ENCODE results near the gene USP6.

Gene USP6

DNA sequence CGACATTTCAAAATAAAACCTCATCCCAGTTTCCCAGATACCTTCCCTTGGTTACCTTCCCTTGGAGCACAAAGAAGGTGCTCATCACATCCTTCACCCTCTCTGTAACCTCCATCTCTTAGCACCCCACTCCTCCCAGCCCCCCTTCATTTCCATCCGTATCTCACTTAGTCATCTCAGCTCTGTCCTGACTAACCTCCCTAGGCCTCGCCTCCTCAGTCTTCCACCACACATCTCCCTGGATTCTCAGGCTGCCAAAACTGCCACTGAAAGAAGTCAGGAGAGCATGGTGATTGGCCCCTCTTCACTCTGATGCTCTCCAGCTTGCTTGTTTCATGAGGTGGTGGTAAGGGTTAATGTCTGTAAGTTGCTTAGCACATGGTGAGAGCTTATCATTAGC lies 35.2 kb upstream of the USP6 start:
- DNase-seq (ENCODE audit: low read depth), result no peak

DNA sequence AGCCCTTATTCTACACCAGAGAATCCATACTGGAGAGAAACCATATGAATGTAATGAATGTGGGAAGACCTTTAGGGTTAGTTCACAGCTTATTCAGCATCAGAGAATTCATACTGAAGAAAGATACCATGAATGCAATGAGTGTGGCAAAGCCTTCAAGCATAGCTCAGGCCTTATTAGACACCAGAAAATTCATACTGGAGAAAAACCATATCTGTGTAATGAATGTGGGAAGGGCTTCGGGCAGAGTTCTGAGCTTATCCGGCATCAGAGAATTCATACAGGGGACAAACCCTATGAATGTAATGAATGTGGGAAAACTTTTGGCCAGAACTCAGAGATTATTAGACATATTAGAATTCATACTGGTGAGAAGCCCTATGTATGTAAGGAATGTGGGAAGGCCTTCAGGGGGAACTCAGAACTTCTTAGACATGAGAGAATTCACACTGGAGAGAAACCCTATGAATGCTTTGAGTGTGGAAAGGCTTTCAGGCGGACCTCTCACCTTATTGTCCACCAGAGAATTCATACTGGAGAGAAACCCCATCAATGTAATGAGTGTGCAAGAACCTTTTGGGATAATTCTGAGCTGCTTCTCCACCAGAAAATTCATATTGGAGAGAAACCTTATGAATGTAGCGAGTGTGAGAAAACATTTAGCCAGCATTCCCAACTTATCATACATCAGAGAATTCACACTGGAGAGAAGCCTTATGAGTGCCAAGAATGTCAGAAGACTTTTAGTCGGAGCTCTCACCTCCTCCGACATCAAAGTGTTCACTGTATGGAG lies 23.4 kb upstream of the USP6 start:
- DNase-seq (ENCODE audit: low read depth), result no peak

More for the DNA sequence above, 35.2 kb upstream of the USP6 start:
- H3K4me3 ChIP-seq (ENCODE audit: low read depth, low read length), result no peak overlapping the region
- TF ChIP-seq, protein P1, sequence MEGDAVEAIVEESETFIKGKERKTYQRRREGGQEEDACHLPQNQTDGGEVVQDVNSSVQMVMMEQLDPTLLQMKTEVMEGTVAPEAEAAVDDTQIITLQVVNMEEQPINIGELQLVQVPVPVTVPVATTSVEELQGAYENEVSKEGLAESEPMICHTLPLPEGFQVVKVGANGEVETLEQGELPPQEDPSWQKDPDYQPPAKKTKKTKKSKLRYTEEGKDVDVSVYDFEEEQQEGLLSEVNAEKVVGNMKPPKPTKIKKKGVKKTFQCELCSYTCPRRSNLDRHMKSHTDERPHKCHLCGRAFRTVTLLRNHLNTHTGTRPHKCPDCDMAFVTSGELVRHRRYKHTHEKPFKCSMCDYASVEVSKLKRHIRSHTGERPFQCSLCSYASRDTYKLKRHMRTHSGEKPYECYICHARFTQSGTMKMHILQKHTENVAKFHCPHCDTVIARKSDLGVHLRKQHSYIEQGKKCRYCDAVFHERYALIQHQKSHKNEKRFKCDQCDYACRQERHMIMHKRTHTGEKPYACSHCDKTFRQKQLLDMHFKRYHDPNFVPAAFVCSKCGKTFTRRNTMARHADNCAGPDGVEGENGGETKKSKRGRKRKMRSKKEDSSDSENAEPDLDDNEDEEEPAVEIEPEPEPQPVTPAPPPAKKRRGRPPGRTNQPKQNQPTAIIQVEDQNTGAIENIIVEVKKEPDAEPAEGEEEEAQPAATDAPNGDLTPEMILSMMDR (conservative IDR thresholded peaks at IDR 0.05; ENCODE audit: low read depth, low read length), result no peak

GRCh38 chr17:5096731-5097100 lies 19.1 kb upstream of the USP6 start:
- TF ChIP-seq, protein P1 (conservative IDR thresholded peaks at IDR 0.05; ENCODE audit: low read depth, low read length), result no peak
- H3K4me3 ChIP-seq (ENCODE audit: low read depth, low read length), result no peak overlapping the region
- no peak for DNase-seq (ENCODE audit: low read depth)

More for the DNA sequence above, 23.4 kb upstream of the USP6 start:
- TF ChIP-seq, protein P1 (conservative IDR thresholded peaks at IDR 0.05; ENCODE audit: low read depth, low read length), result no peak
- no peak overlapping the region for H3K4me3 ChIP-seq (ENCODE audit: low read depth, low read length)

GRCh38 chr17:5097101-5097834 lies 18.6 kb upstream of the USP6 start:
- no peak overlapping the region for H3K4me3 ChIP-seq (ENCODE audit: low read depth, low read length)
- TF ChIP-seq, protein P1 (conservative IDR thresholded peaks at IDR 0.05; ENCODE audit: low read depth, low read length), result no peak
- no peak for DNase-seq (ENCODE audit: low read depth)

DNA sequence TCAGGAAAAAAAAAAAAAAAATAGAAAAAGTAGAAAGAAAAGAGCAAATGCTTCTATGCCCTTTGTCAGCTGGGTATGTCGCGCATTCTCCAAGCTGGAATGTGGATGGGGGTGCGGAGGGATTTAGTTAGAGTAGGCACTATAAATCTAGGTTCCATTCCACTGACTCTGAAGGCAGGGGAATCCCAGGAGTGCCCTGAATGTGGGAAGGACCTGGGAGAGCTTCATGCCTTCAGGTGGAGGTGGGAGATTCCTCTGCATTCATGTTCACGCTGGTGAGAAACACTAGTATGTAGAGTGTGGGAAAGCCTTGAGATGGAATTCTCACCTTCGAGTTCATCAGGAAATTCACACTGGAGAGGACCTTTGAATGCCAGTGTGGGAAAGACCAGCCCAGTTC lies 16.6 kb upstream of the USP6 start:
- no peak overlapping the region for H3K4me3 ChIP-seq (ENCODE audit: low read depth, low read length)
- no peak for DNase-seq (ENCODE audit: low read depth)
- TF ChIP-seq, protein P1 (conservative IDR thresholded peaks at IDR 0.05; ENCODE audit: low read depth, low read length), result no peak

DNA sequence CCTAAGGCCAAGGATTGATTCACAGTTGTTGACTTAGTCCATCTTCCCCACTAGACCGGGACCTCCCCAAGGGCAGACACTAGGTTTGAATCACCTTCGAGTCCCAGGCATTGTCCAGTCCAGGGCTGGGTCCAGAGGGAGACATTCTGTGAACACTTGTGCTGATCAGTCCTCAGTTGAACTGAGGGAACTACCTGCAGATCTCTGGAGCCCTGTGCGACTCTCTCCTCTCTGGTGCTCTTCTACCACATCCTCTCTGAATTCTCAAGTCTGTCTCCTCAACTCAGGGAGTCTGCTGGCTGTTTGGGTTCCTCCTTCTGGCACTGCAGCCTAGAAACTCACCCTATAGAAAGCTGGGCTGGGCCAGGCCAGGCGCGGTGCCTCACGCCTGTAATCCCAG lies 15.0 kb upstream of the USP6 start:
- DNase-seq (ENCODE audit: low read depth), result no peak
- TF ChIP-seq, protein P1 (conservative IDR thresholded peaks at IDR 0.05; ENCODE audit: low read depth, low read length), result no peak
- no peak overlapping the region for H3K4me3 ChIP-seq (ENCODE audit: low read depth, low read length)

All from choroid plexus epithelial cell (primary cell).